ENCODE results near the gene MEX3D. TPM values are rescaled to one million over a fixed set of nuclear protein-coding genes. Genes with fewer than 3 reads are reported as not detected.

The MEX3D gene
- total and polyA plus RNA-seq, 2 experiments from 2014 or later = 4.5 to 49.7 TPM

- Histone ChIP-seq H3K4me1 (ENCODE audit: low read depth) (no peaks in the 10 kb centered on the region), H3K36me3 (peaks cover 2% of the 10 kb centered on the region), H3K9me3 (ENCODE audit: low read depth) (no peaks in the 10 kb centered on the region), H3K4me3 (no peak overlapping the region), H3K27ac (no peak overlapping the region), H3K27me3 (no peaks in the 10 kb centered on the region)
- no peak for DNase-seq (ENCODE audit: low read depth in 1 of 2, low spot score in 1 of 2)
- no peak for TF ChIP-seq CTCF (IDR thresholded peaks at IDR 0.05; ENCODE audit: low read depth, low read length)
These were observed 7.7 kb downstream of the MEX3D start for GRCh38 chr19:1560286-1560882.

GRCh38 chr19:1558552-1558951 is 9.6 kb downstream of the MEX3D start:
- Histone ChIP-seq H3K36me3 (peaks cover 7% of the 10 kb centered on the region), H3K9me3 (ENCODE audit: low read depth) (no peaks in the 10 kb centered on the region)
- no peak for TF ChIP-seq CTCF (IDR thresholded peaks at IDR 0.05; ENCODE audit: low read depth, low read length)

GRCh38 chr19:1556390-1557070 is 11.6 kb downstream of the MEX3D start:
- H3K4me3 ChIP-seq = no peak overlapping the region

More at GRCh38 chr19:1558552-1558951, 9.6 kb downstream of the MEX3D start:
- Histone ChIP-seq H3K27ac (no peak overlapping the region), H3K4me1 (ENCODE audit: low read depth) (no peaks in the 10 kb centered on the region), H3K4me3 (no peak overlapping the region), H3K27me3 (no peaks in the 10 kb centered on the region)
- DNase-seq (ENCODE audit: low read depth in 1 of 2, low spot score in 1 of 2) = no peak

GRCh38 chr19:1555487-1556389 is 12.4 kb downstream of the MEX3D start:
- H3K4me3 ChIP-seq = no peak overlapping the region
- H3K27ac ChIP-seq = no peak overlapping the region
- no peaks in the 10 kb centered on the region for H3K4me1 ChIP-seq (ENCODE audit: low read depth)
- no peak for DNase-seq (ENCODE audit: low read depth in 1 of 2, low spot score in 1 of 2)
- H3K27me3 ChIP-seq = no peaks in the 10 kb centered on the region
- H3K9me3 ChIP-seq (ENCODE audit: low read depth) = no peaks in the 10 kb centered on the region
- TF ChIP-seq CTCF (IDR thresholded peaks at IDR 0.05; ENCODE audit: low read depth, low read length) = no peak
- H3K36me3 ChIP-seq = peaks cover 7% of the 10 kb centered on the region

More at GRCh38 chr19:1556390-1557070, 11.6 kb downstream of the MEX3D start:
- DNase-seq (ENCODE audit: low read depth in 1 of 2, low spot score in 1 of 2) = no peak
- no peaks in the 10 kb centered on the region for H3K27me3 ChIP-seq
- no peaks in the 10 kb centered on the region for H3K9me3 ChIP-seq (ENCODE audit: low read depth)
- no peaks in the 10 kb centered on the region for H3K4me1 ChIP-seq (ENCODE audit: low read depth)
- no peak for TF ChIP-seq CTCF (IDR thresholded peaks at IDR 0.05; ENCODE audit: low read depth, low read length)
- H3K27ac ChIP-seq = no peak overlapping the region
- H3K36me3 ChIP-seq = peaks cover 7% of the 10 kb centered on the region

- H3K27me3 ChIP-seq = no peaks in the 10 kb centered on the region
- no peak for DNase-seq (ENCODE audit: low read depth in 1 of 2, low spot score in 1 of 2)
- no peaks in the 10 kb centered on the region for H3K9me3 ChIP-seq (ENCODE audit: low read depth)
- H3K27ac ChIP-seq = no peak overlapping the region
- H3K36me3 ChIP-seq = peaks cover 7% of the 10 kb centered on the region
- no peak overlapping the region for H3K4me3 ChIP-seq
- no peaks in the 10 kb centered on the region for H3K4me1 ChIP-seq (ENCODE audit: low read depth)
- no peak for TF ChIP-seq CTCF (IDR thresholded peaks at IDR 0.05; ENCODE audit: low read depth, low read length)
These were observed 13.2 kb downstream of the MEX3D start for GRCh38 chr19:1554968-1555367.
